NCI-H187 (cell line): Measurements from ENCODE around the gene XAGE5.
"Not testable (repeated sequence)": the region's sequence is repeated elsewhere in the genome, so short reads cannot be mapped to it uniquely, and the experiment has no call there.

ENCODE experiments used
- DNase-seq, 2 experiments: peaks; one replicate each; lab custom pipeline; 2025; lab: John Stamatoyannopoulos, UW

Gene XAGE5, protein sequence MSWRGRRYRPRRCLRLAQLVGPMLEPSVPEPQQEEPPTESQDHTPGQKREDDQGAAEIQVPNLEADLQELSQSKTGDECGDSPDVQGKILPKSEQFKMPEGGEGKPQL

DNA sequence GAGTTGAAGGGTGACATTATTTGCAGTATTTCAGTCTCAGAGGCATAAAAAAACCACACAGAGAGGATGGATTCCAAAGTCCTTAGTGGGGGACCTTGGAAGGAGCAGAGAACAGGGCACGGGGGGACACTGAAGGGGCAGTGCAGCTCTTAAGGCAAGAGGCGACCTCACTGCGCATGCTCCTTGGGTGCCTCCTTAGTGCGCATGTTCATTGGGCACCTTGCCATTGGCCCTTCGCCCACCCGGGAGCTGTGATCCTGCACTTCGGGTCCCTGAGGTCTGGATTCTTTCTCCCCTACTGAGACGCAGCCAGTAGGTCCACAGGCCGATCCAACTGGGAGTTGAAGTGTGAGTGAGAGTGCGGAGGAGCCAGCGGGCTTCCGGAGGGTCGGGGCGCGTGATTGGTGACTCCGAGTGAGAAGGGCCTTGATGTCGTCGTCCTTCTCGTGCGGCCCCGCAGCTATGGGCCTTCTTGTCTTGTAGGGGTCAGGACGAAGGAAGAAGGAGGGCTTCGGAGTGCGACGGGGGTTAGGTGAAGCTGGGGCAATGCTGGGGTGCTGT is at the start of gene XAGE5:
XAGE5 (plus strand) TSS at position 223 of the 561 bp plus-strand sequence. CDS start 1,280 bp downstream, outside the sequence.
- DNase-seq, result no peak

DNA sequence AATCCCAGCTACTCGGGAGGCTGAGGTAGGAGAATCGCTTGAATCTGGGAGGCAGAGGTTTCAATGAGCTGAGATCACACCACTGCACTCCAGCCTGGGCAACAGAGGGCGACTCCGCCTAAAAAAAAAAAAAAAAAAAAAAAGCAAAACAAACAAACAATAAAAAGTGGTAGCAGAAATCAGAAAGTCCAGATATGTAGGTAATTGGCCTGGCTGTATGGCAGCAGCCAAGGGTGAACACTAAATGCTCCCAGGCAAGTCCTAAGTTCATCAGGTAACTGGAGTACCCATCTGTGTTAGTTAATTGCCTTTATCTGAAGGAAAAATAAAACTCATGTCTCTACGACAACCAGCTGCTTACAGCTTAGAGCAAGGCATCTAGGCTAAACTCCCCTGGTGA is 45.1 kb upstream of the XAGE5 start:
- DNase-seq, result not testable (repeated sequence)

DNA sequence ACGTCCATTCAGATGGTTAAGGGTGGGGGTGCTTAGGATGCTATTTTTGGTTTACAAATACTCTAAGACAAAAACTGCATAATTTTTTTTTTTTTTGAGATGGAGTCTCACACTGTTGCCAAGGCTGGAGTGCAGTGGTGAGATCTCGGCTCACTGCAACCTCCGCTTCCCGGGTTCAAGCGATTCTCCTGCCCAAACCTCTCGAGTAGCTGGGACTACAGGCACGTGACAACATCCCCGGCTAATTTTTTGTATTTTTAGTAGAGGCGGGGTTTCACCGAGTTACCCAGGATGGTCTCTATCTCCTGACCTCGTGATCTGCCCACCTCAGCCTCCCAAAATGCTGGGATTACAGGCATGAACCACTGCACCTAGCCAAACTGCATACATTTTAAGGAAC is 37.6 kb upstream of the XAGE5 start:
- not testable (repeated sequence) for DNase-seq

DNA sequence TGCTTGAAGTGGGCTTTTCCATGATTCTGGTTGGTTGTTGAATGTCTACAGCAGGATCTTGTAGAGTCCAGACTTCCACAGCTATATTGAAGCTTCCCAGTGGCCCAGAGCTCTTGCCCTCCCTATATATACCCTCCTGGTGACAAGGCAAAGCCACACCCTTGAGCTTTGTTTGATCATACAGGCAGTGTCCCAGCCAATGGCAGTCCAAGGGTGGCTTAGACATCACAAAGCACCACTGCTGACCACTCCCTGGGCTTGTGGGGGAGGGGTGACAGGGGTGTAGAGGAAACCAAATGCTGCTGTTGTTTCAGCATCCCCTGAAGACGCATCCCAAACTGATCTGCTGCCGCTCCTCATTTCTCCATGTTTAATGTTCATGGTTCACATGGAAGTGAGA is 13.8 kb upstream of the XAGE5 start, which contains the start of gene SPANXN5:
SPANXN5 (minus strand) TSS at position 101 of the 400 bp plus-strand sequence; CDS start at position 22, 79 bp downstream.
- DNase-seq, result not testable (repeated sequence)

DNA sequence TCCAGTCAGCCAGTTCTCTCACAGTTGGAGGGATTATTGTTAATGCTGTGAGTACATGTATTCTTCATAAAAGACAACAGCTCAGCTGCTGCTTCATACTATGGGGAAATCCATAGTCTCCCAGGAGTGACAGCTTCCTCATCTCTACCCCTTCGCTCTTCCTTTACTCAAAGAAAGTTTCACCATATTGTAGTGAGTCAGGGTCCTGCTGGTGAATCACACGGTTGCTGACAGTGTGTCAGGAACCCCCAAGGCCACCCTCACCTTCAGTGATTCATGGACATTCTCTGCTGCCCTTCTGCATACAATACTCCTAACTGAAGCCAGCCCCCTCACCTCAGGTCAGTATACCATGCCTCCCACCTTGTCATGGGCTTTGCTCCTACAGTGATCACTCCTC is 6.2 kb upstream of the XAGE5 start:
- not testable (repeated sequence) for DNase-seq

DNA sequence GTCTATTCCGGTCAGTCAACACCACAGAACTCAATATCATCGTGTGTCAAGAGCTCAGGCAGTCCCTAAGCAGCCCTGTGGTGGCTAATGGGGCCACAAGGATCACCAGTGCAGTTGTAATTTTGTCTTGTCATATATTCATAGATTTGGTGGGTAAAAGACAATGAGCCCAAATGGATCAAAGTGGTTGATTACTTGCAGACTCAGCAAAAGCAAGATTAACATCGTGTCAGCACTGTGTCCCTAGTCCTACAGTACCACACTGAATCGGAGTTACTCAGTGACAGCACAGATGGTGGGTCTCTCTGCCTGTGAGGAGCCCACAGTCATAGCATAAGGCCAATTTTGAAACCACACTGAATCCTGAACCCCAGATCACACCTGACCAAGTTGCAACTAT is 8.7 kb downstream of the XAGE5 start:
- no peak for DNase-seq

DNA sequence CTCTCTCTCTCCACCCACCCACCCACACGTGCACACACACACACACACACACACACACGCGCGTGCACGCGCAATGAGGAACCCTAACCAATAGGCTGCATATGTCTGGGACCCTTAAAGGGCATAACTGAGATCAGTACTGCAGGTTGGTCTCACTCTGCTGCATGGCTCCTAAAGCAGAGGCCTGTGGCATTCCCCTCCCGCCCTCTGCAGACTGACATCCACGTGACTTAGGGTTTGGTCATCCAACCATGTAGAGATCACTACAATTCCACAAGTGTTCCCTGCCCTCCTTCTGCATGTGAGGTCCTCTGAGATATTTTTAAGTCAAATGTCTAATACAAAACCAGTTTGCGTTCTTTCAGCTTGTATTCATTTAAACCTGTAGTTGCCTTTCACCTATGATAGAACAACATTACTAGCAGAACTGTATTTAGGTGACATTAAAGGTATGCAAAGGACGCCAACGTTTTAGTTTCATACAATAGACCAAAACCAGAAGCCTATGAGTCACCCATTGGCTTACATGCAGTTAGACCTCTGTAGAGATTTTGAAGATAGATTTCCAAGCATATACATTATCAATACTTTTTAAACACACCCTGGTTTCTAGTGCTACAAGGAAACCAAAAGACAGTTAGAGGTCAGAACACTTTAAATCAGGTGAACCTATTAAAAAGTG is 10.1 kb downstream of the XAGE5 start:
- DNase-seq, result no peak

DNA sequence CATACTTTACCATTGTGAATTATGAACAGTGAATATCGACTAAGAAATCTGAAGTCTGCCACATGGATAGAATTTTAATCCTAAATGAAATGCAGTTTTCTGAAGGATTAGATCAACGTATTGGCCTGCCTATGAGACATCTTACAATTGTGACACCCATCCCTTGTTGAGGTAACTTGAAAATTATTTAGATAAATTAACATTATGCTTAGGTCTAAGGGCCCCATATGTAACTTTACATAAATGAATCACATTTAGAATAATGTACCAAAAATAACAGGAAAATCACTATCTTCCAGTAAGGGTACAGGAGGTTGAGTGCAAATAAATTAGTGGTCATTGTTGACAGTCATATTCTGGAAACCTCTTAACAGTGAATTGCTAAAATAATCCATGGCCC is 13.5 kb downstream of the XAGE5 start:
- DNase-seq, result no peak

DNA sequence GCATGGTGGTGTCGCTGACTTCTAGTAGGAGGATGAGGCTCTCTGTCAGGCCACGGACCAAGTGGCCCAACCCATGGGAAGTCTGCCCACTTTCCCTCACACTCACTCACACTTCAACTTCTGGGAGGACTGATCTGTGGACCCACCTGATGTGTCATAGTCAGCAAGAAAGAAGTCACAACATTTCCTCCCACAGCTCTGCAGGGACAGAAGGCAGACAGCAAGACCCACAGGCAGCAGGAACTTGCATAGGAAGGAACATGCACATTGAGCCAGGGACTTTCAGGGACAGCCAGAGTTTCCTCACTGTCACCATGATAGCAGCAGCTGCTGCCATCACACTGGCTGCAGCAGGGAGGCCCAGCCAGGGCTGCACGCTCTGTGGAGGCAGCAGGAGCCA is 19.5 kb downstream of the XAGE5 start:
- DNase-seq, result no peak

DNA sequence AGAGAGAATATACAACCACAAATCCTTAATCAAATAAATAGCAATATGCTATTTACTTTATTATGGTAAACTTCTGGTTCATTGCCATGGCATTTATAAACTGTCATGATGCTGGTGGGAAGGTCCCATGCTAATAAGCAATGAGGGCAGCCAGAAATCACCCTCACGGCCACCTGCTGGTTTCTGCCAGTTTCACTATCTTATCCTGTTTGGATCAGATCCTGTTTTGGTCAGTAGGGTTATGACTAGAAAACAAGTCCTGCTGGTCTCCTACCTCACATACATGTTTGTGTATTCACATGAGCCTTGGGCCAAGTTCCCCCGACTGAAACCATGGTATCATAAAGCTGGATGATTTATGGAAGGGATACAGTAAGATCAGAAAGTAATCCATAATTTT is 28.1 kb downstream of the XAGE5 start:
- DNase-seq, result no peak

DNA sequence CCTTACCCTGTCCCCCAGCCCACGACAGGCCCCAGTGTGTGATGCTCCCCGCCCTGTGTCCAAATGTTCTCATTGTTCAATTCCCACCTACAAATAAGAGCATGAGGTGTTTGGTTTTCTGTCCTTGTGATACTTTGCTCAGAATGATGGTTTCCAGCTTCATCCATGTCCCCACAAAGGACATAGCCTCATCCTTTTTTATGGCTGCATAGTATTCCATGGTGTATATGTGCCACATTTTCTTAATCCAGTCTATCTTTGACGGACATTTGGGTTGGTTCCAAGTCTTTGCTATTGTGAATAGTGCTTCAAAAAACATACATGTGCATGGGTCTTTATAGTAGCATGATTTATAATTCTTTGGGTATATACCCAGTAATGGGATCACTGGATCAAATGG is 32.5 kb downstream of the XAGE5 start:
- DNase-seq, result not testable (repeated sequence)

DNA sequence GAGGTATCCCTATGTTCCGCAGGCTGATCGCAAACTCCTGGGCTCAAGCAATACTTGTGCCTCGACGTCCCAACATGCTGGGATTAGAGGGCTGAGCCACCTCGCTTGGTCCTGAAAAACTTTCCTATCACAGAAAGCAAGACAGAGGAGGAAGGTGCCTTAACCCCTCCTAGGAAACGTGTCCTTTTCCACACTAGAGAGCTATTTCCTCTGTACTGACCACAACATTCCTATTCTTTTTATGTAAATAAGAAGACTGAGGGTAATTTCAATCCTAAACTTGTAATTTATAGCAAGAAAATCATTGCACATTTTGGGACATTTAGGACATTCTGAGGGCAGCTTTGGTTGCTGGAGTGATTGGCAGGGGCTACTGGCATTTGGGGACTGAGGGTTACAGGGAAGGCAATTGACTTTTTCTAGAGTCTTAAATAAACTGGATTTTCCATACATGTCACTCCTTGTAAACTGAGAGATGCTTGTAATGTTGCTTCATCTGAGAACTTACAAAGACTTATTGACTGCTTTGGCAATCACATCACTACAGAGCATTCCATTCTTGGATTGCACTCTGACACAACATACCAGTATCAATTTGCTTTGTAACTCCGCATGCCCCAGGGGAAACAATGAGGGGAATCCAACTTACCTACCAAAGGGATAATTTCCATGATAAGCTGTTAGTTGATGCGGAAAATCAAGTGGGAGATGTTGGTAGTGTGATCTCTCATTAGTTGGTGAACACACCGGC is 41.2 kb downstream of the XAGE5 start:
- no peak for DNase-seq

DNA sequence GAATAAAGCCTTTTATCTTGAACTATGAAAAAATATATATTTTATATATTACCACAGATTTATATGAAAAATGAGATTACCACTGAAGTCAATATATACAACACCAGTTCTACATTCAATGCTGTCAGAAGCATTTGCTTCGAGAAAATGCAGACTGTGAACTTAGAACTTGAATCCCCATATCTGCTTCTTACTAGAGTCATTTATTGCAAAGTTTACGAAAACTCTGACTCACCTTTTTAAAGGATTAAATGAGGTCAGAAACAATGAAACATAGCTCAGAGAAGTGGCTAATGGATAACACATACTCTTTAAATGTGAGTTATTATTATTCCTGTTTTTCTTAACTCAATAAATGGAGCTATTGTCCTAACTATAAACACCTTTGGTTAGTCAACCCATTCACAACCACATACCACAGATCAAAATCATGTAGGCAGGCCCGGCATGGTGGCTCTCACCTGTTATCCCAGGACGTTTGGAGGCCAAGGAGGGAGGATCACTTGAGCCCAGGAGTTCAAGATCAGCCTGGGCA is 46.0 kb downstream of the XAGE5 start:
- DNase-seq, result not testable (repeated sequence)

DNA sequence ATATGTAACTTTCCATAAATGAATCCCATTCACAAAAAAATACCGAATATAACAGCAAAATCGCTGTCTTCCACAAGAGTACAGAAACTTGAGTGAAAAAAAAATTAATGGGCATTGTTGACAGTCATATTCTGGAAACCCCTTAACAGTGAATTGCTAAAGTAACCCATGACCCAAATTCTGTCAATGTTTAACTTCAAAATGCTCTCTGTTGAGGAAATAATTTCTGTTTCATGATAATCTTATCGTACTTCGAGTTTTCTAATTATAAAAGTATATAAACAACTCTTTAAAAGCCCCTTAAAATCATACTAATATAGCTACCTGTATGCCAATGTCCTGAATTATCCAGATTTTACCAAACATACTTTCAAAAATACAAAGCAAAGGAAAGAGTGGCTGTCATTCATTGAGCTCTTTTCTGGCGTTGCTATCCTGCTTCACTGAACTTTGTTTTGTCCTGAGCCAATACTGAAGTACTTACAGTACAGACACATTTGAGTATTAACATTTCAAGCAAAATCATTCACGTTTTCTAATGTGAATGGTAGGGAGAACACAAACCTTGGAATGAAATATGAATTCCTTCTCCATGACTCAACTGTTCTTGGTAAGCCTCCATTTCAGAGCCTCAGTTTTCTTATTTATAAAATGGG is 54.4 kb downstream of the XAGE5 start:
- DNase-seq, result no peak
